HG02588 (cell line): ENCODE results near the gene TSPAN9.

Experiments used
- ATAC-seq: cut with Tn5 transposase; IDR thresholded peaks from one replicate; pipeline ENCODE4 v1.9.1; 2021; ENCODE audit warnings: mild to moderate bottlenecking, moderate library complexity; ENCODE audit not compliant: unreplicated experiment

The TSPAN9 gene

DNA sequence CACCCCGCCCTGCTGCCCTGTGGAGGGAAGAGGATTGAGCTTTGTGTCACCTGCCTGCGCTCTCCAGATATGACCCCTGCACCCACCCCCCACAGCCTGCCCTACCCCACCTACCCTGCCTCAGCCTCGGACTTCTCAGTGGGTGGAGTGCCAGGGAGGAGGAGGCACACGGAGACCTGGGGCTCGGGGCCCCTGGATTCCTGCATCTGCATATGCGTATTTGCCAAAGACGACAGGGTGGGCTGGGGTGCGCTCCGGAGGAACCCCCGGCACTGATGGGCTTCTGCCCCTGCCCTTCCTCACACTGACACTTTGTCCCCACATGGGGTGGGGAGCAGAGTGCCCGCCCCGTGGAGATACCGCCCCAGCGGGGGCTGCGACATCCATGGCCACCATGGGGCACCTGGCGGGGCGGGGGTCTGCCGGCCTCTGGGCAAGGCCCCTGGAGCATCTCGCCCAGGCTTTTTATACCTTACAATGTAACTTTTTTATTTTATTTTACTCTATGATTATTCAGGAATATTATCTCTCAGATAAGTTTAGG is 206.0 kb downstream of the TSPAN9 start:
- no peak for ATAC-seq

DNA sequence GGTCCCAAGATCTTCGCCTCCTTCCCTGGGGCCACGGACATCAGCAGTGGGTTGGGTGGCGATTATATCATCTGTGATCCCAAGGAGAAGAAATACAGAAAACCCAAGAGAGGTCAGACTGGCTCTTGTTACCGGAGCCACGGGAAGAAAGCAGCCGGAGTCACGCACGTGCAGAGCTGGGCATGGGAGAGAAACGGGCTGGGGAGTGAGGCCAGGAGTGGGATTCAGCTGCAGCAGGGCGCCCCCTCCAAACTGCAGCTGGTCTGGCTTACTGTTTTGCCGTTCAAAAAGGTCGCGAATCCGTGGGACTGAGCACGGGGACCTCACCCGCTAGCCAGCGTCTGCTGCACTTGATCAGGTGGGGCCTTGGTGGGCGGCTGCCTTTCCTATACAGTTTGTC is 207.2 kb downstream of the TSPAN9 start:
- ATAC-seq: no peak

DNA sequence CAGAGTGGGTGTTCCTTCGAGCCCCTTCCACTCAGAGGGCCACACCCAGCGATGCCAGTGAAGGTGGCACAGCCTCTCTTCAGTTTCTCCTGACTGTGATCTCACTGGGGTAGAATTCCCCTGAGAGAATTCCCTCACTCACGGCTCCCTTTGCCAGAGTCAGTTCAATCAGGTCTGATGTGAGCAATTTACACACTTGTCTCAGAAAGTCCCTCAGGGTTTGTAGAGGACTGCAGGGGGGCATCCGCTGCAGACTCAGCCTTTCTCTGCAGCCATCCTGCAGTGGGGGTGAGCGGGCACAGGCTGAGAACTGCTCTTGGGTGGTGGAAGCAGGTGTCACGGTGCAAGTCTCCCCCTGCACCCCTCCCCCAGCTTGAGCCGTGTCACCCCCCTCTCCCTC is 208.4 kb downstream of the TSPAN9 start:
- ATAC-seq: no peak

DNA sequence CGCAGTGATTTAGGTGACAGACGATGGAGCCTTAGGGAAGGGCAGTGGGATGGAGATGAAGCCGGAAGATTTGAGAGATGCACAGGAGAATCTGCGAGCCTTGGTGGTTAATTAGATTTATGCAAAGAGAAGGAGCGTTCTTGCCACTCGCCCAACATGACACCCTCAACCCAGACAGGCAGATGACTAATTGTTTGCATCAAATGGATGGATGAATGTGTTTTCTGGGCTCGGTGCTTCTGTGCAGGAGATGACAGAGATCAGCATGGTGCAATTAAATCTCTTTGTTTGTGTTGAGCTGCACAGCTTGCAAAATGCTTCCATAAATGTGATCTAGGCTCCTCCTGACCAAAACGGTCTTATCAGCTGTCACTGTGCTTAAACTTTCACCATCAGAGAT is 211.5 kb downstream of the TSPAN9 start:
- ATAC-seq: no peak

DNA sequence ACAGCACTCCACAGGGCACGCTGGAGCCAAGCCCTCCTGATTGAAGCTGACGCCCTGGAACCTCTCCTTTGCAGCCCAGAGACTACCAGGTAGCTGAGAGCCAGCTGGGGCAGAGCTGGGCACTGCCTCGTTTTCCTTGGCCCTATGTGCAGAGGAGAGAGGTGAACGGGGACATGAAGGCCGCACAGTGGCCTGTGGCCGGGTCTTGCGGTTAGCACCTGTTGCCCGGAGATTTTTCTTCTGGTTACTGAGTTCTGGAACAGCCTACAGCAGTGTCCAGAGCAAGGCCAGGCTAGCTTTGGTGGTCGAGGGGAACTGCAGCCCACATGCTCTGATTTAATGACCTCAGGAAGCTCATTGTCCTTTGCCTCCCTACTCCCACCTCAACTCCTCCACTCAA is 212.5 kb downstream of the TSPAN9 start:
- ATAC-seq: no peak

DNA sequence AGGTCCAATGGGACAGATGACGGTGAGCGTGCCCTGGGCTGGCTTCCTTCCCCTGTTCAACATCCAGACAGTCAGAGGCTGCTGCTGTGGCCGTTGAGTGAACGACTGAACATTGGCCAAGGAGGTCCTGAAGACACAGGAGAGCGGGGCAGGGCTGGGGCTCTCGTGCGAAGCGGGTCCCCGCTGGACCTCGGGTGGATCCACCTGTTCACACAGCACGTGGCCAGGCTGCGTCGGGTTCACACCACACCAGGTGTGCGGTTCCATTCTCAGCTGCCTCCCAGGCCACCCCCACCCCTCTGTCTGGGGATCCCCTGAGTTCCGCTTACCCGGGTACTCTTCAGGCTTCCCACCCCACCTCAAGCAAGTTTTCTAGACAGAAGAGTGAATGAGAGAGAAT is 214.8 kb downstream of the TSPAN9 start:
- ATAC-seq: no peak

DNA sequence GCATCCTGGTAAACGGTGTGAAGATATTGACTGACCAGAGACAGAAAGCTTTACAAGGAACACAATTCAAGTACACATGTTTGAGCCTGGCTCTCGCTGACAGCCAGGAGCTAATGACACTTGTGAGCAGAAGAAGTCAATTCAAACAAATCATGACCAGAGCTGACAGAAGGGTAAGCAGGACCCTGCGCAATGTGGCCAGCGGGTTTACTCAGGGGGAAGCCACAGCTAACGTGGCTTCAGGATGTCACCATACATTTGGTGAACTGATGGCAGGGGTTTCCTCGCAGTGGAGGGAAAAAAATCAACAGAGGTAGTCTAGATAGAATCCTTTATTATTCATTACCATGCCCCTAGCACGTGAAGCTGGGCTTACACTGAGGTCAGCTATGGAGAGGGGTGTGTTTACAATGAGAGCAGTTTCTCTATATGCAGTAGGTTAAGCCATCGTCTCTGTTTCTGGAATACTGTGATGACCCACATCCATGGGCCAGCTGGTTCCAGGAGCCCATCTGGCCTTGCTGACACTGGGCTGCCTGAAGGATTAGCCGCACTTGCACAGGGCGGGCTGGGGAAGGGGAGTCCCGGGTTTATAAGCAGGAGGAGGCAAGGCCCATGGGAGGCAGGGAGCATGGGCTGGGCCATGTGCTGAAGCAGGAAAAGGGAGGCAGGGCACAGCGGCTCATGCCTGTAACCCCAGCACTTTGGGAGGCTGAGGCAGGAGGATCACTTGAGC is 215.7 kb downstream of the TSPAN9 start:
- ATAC-seq: no peak

DNA sequence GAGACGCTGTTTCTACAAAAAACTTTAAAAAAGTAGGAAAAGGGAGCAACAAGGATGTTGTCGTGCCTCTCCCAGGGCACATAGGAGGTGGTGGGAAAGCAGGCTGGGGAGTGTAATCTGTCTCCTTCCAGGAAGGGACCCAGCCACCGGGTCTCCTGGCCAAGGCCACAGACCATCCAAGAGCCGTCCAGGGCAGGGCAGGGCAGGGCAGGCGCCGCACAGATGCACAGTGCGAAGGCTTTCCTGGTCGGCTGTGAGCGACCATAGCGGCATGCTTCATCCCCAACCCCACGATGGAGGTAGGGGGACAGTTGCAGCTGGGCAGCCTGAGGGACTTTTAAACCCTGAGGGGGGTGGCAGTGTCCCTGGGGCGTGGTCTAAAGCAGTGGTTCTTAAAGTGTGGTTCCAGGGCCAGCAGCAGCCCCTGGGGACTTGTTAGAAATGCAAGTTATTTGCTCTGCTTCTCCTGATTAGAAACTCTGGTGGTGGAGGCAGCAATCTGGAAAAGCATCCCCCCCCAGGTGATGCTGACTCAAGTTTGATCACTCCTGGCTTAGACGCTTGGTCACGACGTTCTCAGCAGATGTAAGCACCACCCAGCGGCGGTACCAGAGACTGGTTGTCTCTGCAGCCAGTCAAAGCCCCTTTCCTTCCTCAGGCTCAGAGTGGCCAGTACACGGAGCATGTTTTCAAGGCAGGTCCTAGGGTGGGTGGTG is 216.4 kb downstream of the TSPAN9 start:
- ATAC-seq: no peak

DNA sequence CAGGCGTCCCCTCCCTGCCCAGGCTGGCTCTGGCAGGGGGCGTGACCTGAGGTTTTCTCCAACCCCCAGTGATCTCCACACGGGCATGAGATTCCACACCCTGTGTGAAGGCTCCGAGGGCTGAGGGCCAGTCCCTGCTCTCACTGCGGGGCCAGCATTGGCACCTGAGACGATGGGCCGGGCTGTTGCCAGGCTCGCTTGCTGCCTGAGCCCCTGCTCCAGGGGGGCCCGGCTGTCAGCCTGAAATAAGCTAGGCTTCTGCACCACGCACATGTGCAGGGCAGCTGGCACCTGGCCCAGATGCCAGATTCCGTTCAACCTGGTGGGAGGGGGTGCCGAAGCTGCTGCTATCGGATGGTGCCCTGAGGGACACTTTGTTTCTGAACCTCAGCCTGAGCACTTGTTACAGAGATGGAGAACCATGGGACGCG is 217.3 kb downstream of the TSPAN9 start:
- no peak for ATAC-seq

DNA sequence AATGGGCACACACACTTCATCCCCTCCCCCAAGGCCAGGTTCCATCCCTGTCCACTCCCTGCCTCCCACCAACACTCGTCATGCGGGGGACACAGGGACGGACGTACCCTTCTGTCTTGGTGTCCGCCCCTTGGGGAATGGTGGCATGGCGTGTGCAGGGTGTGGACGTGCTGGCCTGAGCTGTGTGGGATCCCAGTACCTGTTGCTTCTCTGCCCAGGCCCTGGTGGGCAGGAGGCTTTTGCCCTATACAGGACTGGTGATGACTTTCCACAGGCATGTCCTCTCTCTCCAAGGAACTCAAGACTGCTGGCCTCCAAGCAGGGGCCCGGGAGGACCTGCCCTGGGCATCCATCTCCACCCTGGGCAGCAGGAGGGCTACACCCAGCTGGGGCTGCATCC is 218.0 kb downstream of the TSPAN9 start:
- ATAC-seq: no peak

DNA sequence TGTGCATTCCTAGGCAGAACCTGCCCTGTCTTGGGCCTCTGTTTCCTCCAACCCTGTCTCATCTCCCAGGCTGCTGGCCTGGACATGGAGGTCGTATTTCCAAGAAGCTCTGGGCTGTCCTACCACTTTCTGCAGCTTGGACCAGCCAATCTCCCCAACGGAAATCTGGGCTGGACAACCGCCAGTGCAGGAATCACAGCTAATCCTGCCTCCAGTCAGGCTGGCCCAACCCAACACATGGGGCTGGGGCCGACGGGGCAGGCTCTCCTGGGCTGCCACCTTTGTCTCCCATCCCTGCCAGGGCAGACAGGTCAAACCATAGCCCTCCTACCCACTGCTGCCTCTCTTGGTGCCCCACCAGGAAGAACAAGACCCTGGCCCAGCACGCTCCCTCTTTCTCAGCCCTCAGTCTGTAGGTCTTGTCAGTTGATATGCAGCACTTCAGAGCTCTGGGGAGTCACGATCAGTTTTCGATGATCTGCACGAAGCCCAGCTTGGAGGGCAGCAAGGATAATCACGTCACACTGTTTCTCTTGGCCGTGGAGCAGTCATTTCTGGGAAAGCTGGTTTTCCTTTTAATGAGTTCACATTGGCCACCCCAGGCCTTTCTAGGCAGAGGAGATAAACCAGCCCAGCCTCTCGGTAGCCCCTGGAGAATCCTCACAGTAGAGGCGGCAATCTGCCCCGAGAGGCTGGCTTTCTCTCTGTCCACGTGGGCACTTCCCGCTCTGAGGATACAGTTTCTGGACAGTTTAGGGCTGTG is 218.6 kb downstream of the TSPAN9 start:
- ATAC-seq: no peak

DNA sequence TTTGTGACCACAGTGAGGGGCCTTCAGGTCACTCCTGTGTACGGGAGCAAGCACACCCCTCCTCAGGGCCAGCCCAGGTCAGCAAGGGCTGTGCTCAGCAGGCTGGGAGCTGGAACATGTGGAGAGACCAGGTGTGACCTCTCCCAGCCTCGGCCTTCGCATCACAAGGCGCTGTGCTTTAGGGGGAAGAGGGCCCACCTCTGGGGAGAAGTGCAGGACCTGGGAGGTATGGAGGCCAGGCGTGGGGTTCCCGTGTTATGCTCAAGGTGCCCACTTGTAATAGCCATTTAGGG is 219.2 kb downstream of the TSPAN9 start:
- ATAC-seq: no peak

DNA sequence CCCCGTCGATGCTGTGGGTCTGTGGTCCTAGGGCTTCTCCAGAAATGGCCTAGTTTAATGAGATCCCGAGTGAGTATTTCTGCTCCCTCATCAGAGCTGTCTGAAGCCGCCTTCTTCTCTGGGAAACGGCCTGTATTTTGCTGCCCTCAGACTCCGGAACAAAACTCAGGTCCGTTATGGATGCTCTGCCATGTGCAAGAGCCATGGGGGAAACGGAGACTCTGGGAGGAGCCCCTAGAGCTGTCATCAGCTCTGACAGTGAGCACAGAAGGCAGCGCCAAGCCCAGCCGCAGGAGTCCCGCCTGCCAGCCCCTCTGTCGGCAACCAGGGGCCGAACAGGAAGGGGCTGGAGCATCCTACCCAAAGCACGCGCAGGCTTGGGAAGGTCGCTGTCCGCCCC is 221.4 kb downstream of the TSPAN9 start:
- no peak for ATAC-seq

DNA sequence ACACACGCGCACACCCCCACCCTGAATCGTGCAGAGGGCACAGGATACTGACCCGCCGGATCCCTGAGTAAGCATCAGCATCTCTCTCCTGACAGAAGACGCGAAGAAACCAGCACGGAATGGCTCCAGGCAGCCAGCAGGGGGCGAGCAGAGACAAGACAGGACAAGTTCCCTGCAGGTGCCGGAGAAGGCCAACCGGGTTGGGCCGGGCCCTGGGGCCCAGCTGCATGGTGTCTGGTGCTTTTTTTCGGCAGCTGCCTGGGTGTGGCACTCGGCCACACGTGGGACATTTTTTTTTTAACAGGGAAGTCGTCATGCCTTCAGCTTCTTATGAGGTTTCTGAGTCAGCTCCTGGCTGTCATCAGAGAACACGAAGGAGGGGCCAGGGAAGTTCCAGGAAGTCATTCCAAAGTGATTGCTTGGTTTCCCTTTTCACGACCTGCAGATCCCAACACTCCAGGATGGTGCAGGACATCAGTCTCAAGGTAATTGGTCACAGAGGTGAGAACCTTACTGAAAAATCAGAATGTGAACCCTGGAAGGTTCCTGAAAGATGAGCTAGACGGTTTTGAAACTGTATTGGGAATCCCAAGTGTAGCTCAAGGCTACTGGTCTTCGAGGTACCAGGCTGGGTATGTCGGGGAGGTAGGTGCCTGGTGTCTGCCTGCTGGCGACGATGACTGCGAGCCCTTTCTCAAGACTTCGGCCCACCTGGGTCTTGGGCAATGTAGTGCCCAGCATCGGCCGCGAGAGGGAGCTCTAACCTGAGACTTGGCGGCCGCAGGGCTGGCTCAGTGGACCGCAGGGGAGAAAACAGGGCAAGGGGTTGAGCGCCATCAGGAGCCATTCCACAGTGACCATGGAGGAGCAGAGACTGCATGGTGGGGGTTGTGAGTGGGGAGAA is 223.0 kb downstream of the TSPAN9 start:
- ATAC-seq: peak; percentile 78

DNA sequence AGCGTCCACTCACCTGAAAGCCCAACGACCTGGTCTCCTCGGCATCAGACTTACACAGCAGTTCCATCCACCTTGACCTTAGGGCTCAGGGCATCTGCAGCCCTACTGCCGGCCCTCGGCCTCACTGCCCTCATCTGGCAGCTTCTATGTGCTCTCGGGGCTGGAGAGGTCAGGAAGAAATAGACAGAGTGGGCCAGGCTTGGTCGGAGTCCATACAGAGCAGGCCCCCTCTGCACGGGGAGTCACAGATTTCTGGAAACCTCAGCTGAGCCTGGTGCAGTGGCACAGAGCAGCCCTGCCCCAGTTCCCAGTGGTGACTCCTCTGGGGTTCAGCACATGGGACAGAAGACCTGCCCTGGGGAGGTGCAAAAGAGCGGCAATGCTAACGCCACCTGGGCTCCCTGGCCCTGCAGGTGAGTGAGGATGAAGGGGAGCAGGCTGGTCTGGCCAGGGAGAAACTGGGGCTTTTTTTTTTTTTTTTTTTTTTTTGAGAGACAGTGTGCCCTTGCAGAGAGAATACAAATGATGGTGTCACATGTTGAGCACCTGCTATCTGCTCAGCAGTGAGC is 223.7 kb downstream of the TSPAN9 start:
- ATAC-seq: no peak

DNA sequence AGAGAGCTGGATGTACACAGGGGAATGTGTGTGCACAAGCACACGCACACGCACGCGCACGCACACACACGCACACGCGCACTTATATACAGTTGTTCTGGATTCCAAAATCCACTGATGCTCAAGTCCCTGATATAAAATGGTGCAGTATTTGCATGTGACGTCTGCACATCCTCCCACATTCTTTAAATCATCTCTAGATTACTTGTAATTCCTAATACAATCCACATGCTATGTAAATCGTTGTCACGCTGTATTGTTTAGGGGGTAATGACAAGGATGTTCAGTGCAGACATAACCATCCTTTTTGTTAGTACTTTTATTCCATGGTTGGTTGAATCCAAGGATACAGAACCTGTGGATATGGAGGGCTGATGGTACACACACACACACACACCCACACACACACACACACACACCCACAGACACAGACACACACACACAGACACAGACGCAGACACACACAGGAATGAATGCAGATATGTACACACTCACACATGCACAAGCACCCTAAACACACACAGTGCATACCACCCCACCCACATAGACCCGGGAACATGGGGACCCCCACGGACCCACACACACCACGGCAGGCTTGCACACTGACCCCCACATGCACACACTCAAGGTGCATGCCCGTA is 225.3 kb downstream of the TSPAN9 start:
- no peak for ATAC-seq

DNA sequence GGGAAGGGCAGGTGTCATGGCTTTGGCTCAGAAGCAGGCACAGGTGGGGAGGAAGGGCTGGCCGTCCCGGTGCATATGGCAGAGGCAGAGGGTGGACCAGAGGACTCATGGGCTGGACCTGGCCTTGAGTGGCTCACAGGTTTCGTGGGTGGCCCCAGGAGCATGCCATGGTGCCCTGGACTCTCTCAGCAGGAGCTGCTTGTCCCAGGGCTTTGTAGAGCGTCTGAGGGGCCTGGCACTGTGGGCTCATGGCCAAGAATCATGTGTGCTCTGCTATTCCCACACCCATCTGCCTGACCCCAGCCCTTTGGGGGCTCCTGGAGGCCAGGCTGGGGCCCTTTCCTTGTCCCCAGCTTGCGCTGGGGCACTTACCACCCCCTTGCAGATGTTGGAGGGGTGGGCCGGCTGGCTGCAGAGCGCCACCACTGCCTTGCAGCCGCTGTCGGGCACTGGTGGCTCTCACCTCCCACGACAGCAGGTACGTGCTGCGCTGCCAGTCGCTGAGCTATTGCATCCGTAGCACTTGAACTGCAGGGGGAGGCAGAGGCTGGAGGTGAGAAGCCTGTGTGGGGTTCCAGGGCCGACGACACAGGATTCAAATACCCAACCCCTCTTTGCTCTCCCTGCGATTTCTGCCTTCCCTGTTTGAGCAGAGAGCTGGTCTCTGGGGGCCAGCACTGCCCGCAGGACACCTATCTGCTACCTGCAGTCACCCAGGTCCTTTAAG is 226.4 kb downstream of the TSPAN9 start:
- no peak for ATAC-seq

DNA sequence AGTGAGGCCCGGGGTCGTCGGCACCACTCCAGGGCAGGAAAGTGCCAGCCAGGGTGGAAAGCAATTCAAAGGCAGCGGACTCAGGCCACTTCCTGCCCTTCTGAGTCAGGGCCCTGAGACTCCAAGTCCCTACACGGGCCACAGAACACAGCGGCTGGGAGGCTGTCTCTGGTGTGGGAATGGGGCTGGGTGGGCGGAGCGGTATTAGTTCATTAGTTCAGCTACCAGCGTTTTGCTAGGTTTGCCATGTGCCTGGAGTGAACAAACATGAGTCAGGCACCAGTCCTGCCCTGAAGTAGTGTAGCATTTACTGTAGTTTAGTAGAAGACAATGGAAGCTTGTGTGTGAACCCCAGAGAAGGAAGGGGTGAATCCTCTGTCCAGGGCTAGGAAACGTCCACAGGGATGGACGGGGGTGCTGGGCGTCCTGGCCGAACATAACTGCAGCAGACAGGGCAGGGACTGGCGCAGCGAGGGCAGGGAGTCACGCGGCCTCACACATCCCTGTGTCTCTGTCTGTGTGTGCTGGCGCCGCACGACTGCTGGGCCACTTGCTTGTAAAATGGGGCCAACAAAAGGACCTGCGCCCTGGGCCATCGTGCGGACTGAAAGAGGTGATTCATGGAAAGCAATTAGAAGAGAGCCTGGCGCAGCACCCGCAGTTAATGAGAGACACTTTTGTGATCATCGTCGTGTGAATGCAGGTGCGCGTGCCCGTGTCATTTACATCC is 227.4 kb downstream of the TSPAN9 start:
- ATAC-seq: no peak

DNA sequence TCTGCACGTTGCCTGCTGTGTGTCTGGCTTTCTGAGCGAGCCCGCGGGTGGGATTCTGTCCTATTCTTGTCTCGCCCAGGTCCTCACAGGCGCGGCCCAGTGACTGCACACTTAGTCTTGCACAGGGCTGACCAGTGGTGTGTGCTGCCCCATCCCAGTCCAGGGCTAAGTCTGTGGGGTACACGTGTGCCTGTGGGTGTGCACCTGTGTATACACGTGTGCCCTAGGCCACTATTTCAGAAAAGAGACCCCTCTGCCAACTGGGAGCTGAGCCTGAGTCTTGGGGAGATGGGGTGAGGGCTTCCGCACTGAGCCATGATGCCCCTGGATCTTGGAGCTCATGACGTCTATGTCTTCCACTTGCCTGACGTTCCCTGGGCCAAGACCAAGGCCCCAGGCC is 228.3 kb downstream of the TSPAN9 start:
- no peak for ATAC-seq
